ENCODE measurements around the gene CD59.

DNA sequence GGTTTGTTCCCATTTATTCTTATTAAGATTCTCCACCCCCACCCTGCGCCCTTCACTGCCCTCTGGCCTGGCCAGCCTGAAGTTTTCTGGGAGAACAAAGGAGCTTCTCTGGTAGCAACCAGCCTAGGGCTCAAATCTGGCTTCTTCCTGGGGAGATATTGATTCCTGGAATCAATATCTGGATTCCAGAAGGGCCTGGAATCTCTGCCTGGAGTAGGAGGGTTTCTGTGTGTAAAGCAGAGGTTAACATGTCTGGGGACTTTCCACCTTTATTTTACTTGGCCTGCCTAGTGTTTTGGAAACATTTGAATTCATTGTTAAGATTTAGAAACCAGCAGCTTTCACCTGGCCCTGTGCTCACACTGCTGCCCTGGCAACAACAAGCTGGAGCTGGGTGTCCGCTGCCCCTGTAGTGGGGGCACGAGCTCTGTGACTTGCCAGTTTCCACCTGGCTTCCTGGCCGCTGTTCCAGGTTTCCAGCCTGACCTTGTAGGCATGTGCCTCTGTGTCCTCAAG lies 41.1 kb downstream of the CD59 start:
- TF ChIP-seq POLR2A (IDR thresholded peaks at IDR 0.05; ENCODE audit: low read length) (no peak), GATA1 (IDR thresholded peaks at IDR 0.05; ENCODE audit: low read depth, low read length) (no peak)

Data from erythroblast (primary cell).